OCI-LY1 (cell line): ENCODE results near the gene CNP.
"Not testable (repeated sequence)": the region's sequence is repeated elsewhere in the genome, so short reads cannot be mapped to it uniquely, and the experiment has no call there.

ENCODE experiments used
- CTCF ChIP-seq: fragments of 200-600 bp; sonication (generic), shearing (Covaris generic); IDR thresholded peaks from 2 replicates; pipeline ENCODE4 v1.5.1; 2017; ENCODE audit warnings: mild to moderate bottlenecking, antibody characterized with exemption, low read length, moderate library complexity, mixed read lengths
- EZH2 ChIP-seq: fragments of 200-600 bp; sonication (generic), shearing (Covaris generic); IDR thresholded peaks from 2 replicates; pipeline ENCODE4 v1.8.0; 2017; ENCODE audit warnings: borderline replicate concordance, mixed run types, mild to moderate bottlenecking, antibody characterized with exemption, low read length, moderate library complexity, mixed read lengths

- TF ChIP-seq EZH2, CTCF: not testable (repeated sequence)
These were observed 43.7 kb downstream of the CNP start for GRCh38 chr17:42010266-42010680.
